Activated naive CD4-positive, alpha-beta T cell treated with Interleukin-2 at 50 U/mL for 16 hours (primary cell): Measurements from ENCODE around the gene LRRC30.

Experiments used
- DNase-seq: peaks from one replicate; pipeline ENCODE4 v3.0.0-alpha.2; 2020

LRRC30 gene

DNA sequence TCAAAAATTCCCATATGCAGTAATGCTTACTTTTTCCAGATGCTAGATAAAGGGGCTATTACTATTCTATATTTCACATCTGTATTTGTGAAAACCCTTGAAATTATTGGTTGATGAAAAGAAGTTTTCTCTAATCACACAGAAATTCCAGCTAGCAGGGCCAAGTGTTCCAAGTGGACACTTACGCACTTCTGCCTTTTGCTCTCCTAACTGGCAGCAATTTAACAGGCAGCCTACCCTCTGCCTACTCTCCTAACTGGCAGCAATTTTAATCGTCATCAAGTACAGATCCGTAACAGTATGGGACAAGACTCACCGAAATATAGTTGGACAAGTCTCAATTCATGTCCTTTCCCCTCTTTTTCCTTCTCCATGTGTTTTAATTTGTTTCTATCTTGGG is 12.0 kb downstream of the LRRC30 start:
- DNase-seq = no peak

- no peak for DNase-seq
These were observed 18.0 kb downstream of the LRRC30 start for GRCh38 chr18:7248877-7249276.

DNA sequence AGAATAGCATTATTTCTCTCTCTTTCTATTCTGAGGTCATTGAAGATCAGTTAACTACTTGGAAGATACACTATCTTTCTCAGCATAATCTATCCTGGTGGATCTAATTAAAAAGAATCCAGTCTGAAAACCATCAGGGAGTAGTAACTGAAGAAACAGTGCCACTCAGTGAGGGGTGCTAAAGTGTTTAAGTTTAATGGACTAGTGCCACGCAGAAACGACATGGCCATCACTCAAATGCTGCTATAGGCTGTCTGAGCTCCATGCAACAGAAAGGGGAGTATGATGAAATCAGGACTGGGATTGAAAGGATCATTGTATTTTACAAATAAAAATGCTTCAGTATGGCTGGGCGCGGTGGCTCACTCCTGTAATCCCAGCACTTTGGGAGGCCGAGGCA is 23.3 kb downstream of the LRRC30 start:
- DNase-seq = no peak

- DNase-seq = no peak
These were observed 24.2 kb downstream of the LRRC30 start for GRCh38 chr18:7255054-7255453.

- no peak for DNase-seq
These were observed 24.8 kb downstream of the LRRC30 start for GRCh38 chr18:7255643-7256042.

DNA sequence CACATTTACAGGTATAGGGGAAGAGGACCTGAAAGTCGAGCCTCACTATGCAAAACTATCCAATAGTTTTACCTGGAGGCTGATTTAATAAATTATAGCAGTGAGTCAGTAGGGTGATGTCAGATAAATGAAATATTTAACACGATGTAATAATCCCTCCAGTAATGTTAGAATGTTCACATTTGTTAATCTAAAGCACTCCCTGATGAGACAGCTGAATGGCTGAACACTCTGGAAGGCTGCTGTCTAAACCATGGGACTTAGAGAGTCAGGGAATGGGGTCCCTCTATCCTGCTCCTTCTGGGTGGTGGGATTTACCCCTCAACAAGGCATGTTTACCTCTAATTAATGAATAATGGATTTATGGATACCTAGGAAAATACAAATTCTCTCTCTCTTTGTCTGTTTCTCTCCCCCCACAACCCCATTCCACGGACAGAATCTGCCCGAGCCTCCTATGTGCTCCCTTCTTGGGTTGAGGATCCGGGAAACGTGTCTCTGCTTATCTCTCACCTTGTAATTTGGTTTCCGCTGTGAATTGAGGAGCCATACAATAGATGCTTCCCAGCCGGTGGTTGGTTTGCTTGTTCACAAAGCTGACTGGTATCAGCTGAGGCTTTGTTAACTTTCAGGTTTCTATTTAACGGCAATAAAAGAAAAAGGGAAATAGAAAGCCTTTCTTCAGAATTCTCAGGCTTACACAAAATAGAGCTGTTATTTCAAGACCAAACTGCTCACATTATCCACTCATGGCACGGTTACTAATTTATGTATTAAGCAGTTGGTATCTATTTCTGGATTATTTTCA is 25.9 kb downstream of the LRRC30 start:
- no peak for DNase-seq

DNA sequence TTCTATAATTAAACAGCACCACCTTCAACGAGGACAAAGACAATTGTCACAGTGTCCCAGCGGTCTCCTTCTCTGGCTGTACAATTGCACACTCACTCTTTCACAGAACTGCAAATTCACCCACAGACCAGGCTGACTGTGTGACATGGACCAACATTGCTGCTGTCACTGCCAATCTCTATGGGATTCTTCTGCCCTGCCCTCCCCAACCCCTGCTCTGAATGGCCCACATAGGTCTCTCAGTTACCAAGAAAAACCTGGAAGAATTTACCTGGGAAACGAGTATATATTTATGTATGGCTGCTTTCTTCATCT is 26.5 kb downstream of the LRRC30 start:
- DNase-seq = no peak

DNA sequence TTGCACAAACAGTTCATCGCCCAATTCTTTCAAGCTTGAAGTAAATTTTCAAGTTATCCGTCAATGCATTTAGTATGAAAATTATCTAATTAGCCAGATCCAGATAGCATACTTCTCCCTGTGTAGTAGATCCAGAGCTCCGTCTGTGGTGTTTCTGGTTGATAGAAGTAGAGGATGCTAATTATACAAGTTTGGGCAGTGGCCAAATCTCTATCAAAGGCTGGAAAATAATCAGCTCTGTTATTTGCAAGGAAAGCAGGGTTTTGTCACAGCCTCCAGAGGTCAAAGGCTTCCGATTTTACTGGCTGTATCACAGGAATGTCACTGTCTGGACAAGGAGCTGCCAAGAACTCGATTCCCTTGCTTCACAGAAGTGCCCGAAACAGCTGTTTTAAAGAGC is 28.6 kb downstream of the LRRC30 start:
- no peak for DNase-seq

DNA sequence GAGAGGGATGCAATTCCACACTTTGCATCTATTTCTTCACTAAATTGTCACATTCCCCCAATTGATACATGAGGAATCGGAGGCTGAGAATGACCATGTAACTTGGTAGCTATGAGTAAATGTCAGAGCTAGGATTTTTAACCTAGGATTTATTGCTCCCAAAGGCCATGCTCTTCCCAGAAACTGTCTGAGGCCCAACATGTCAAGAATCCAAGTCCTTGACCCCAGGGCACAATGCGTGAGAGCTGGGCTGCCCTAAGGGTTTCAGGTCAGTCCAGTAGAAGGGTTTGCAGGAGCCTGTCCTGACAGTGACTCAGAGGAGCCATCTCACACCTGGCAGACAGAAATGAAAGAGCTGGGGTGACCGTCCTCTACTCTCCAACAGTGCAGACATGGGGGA is 30.3 kb downstream of the LRRC30 start:
- DNase-seq = no peak

GRCh38 chr18:7267973-7268372 is 37.1 kb downstream of the LRRC30 start:
- DNase-seq = no peak

- no peak for DNase-seq
These were observed 39.1 kb downstream of the LRRC30 start for GRCh38 chr18:7269942-7270341.

GRCh38 chr18:7272311-7273049 is 41.6 kb downstream of the LRRC30 start:
- DNase-seq = no peak

DNA sequence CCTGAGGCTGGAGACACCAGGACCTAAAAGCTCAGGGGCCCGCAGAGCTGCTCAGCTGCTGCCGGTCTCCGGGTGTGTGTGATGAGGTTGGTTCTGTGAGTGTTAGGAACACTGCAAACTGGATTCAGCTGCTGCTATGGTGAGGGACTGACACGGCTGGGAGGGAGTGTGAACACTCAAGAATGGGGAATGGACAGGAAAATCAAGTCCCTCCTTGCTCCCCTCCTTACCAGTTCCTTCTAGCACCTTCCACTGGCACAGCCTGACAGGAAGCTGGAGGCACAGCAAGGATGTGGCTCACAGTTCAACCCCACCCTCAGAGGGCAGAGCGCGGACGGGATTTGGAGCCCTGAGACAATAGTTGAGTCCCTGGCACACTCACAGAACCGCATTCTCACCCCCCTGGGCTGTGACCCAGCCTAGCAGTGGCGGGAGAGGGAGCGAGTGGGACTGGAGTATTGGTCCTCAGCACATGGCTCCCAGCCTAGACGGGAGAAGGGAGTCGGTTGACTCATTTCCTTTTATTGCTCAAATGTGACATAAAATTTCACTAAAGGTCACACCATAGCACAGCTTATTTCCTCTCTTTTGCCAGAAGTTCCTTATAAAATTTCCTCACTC is 42.5 kb downstream of the LRRC30 start:
- no peak for DNase-seq

DNA sequence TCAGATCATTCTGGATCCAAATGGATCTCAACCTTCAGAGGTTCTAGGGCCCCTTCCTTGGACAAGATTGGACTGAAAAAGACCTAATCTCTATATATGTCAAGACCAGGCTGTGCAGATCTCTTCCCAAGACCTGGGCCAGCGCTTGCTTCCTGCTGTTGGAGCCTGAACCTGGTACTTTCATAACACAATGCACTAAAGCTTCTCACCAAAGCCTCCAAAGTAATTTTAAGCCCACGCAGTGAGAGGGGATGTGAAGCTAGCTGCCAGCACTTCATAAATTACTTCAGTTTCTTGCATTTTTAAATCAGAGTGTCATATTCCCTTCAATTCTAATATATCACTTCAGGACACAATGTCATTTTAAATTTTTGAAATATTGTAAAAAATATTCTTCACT is 50.7 kb downstream of the LRRC30 start:
- no peak for DNase-seq
